ENCODE results near the gene TM7SF3.
"Not testable (repeated sequence)": the region's sequence is repeated elsewhere in the genome, so short reads cannot be mapped to it uniquely, and the experiment has no call there.

Gene TM7SF3

GRCh38 chr12:27040637-27041036 is 26.5 kb upstream of the TM7SF3 start:
- H3K4me3 ChIP-seq (ENCODE audit: low read length in 2 of 2); H3K27ac ChIP-seq (ENCODE audit: low read depth in 2 of 2, low read length in 2 of 2); H3K4me1 ChIP-seq (ENCODE audit: control insufficient read depth in 2 of 2, insufficient read depth in 2 of 2, low read length in 2 of 2); H3K9ac ChIP-seq (ENCODE audit: low read depth in 1 of 2, low read length in 2 of 2); H3K27me3 ChIP-seq (ENCODE audit: control insufficient read depth in 2 of 2, insufficient read depth in 2 of 2, low read length in 2 of 2); H3K9me3 ChIP-seq (ENCODE audit: control insufficient read depth in 2 of 2, low read length in 2 of 2); H3K36me3 ChIP-seq (ENCODE audit: control insufficient read depth in 2 of 2, insufficient read depth in 2 of 2, low read length in 2 of 2): not testable (repeated sequence)

DNA sequence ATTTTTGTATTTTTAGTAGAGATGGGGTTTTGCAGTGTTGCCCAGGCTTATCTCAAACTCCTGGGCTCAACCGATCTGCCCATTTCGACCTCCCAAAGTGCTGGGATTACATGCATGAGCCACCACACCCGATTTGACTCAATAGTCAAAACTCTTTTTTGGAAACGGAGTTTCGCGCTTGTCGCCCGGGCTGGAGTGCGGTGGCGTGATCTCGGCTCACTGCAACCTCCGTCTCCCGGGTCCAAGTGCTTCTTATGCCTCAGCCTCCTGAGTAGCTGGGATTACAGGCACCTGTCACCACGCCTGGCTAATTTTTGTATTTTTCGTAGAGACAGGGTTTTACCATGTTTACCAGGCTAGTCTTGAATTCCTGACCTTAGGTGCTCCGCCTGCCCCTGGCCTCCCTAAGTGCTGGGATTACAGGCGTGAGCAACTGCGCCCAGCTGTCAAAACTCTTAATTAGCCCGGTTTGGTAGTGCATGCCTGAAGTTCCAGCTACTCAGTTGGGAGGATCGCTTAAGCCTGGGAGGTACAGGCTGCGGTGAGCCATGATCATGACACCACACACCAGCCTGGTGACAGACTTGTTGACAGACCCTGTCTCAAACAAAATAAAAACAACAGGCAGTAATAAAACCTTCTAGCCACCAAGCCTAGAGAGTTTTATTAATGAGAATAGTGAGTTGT is 20.6 kb upstream of the TM7SF3 start:
- Histone ChIP-seq H3K27me3 (ENCODE audit: control insufficient read depth in 2 of 2, insufficient read depth in 2 of 2, low read length in 2 of 2) (no peaks in the 10 kb centered on the region), H3K4me3 (ENCODE audit: low read length in 2 of 2) (no peak overlapping the region), H3K36me3 (ENCODE audit: control insufficient read depth in 2 of 2, insufficient read depth in 2 of 2, low read length in 2 of 2) (peaks cover 20 to 22% of the 10 kb centered on the region in 2 donors), H3K9ac (ENCODE audit: low read depth in 1 of 2, low read length in 2 of 2) (no peak overlapping the region), H3K9me3 (ENCODE audit: control insufficient read depth in 2 of 2, low read length in 2 of 2) (no peaks in the 10 kb centered on the region), H3K4me1 (ENCODE audit: control insufficient read depth in 2 of 2, insufficient read depth in 2 of 2, low read length in 2 of 2) (no peaks in the 10 kb centered on the region), H3K27ac (ENCODE audit: low read depth in 2 of 2, low read length in 2 of 2) (no peak overlapping the region)

GRCh38 chr12:27032679-27033078 is 18.5 kb upstream of the TM7SF3 start:
- H3K9me3 ChIP-seq (ENCODE audit: control insufficient read depth in 2 of 2, low read length in 2 of 2) = no peaks in the 10 kb centered on the region
- no peaks in the 10 kb centered on the region for H3K4me1 ChIP-seq (ENCODE audit: control insufficient read depth in 2 of 2, insufficient read depth in 2 of 2, low read length in 2 of 2)
- H3K27me3 ChIP-seq (ENCODE audit: control insufficient read depth in 2 of 2, insufficient read depth in 2 of 2, low read length in 2 of 2) = no peaks in the 10 kb centered on the region
- H3K36me3 ChIP-seq (ENCODE audit: control insufficient read depth in 2 of 2, insufficient read depth in 2 of 2, low read length in 2 of 2) = peaks cover 38% of the 10 kb centered on the region in 2 donors
- no peak overlapping the region for H3K27ac ChIP-seq (ENCODE audit: low read depth in 2 of 2, low read length in 2 of 2)
- H3K9ac ChIP-seq (ENCODE audit: low read depth in 1 of 2, low read length in 2 of 2) = no peak overlapping the region
- H3K4me3 ChIP-seq (ENCODE audit: low read length in 2 of 2) = no peak overlapping the region

GRCh38 chr12:27031531-27031930 is 17.3 kb upstream of the TM7SF3 start:
- Histone ChIP-seq H3K9ac (ENCODE audit: low read depth in 1 of 2, low read length in 2 of 2) (no peak overlapping the region), H3K9me3 (ENCODE audit: control insufficient read depth in 2 of 2, low read length in 2 of 2) (no peaks in the 10 kb centered on the region), H3K27ac (ENCODE audit: low read depth in 2 of 2, low read length in 2 of 2) (no peak overlapping the region), H3K36me3 (ENCODE audit: control insufficient read depth in 2 of 2, insufficient read depth in 2 of 2, low read length in 2 of 2) (peaks cover 43% of the 10 kb centered on the region in 2 donors), H3K4me3 (ENCODE audit: low read length in 2 of 2) (no peak overlapping the region), H3K4me1 (ENCODE audit: control insufficient read depth in 2 of 2, insufficient read depth in 2 of 2, low read length in 2 of 2) (no peaks in the 10 kb centered on the region), H3K27me3 (ENCODE audit: control insufficient read depth in 2 of 2, insufficient read depth in 2 of 2, low read length in 2 of 2) (no peaks in the 10 kb centered on the region)

DNA sequence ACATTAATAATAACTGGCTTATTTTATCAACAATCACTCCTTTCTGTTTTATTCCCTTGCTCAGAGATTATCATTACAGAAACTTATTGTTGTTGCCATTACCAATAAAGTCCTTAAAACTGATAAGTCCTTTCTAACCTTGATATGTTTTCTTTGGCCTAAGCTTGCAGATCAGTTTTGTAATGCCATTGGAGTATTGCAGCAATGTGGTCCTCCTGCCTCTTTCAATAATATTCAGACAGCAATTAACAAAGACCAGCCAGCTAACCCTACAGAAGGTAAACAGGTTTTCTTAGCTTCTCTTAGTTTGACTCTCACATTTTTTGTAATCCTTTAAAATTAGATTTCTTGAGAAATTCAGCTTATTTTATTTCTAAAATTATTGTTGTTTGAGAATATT is 12.1 kb upstream of the TM7SF3 start:
- H3K27ac ChIP-seq (ENCODE audit: low read depth in 2 of 2, low read length in 2 of 2) = no peak overlapping the region
- H3K4me3 ChIP-seq (ENCODE audit: low read length in 2 of 2) = no peak overlapping the region

GRCh38 chr12:27025116-27025515 is 10.9 kb upstream of the TM7SF3 start:
- Histone ChIP-seq H3K4me3 (ENCODE audit: low read length in 2 of 2) (no peak overlapping the region), H3K9me3 (ENCODE audit: control insufficient read depth in 2 of 2, low read length in 2 of 2) (no peaks in the 10 kb centered on the region), H3K36me3 (ENCODE audit: control insufficient read depth in 2 of 2, insufficient read depth in 2 of 2, low read length in 2 of 2) (peaks cover 26 to 27% of the 10 kb centered on the region in 2 donors), H3K27ac (ENCODE audit: low read depth in 2 of 2, low read length in 2 of 2) (no peak overlapping the region), H3K9ac (ENCODE audit: low read depth in 1 of 2, low read length in 2 of 2) (no peak overlapping the region), H3K4me1 (ENCODE audit: control insufficient read depth in 2 of 2, insufficient read depth in 2 of 2, low read length in 2 of 2) (peaks cover 4 to 9% of the 10 kb centered on the region in 2 donors), H3K27me3 (ENCODE audit: control insufficient read depth in 2 of 2, insufficient read depth in 2 of 2, low read length in 2 of 2) (no peaks in the 10 kb centered on the region)

More for the DNA sequence above, 12.1 kb upstream of the TM7SF3 start:
- no peaks in the 10 kb centered on the region for H3K27me3 ChIP-seq (ENCODE audit: control insufficient read depth in 2 of 2, insufficient read depth in 2 of 2, low read length in 2 of 2)
- peaks cover 4 to 9% of the 10 kb centered on the region in 2 donors for H3K4me1 ChIP-seq (ENCODE audit: control insufficient read depth in 2 of 2, insufficient read depth in 2 of 2, low read length in 2 of 2)
- H3K9me3 ChIP-seq (ENCODE audit: control insufficient read depth in 2 of 2, low read length in 2 of 2) = no peaks in the 10 kb centered on the region
- peaks cover 28 to 33% of the 10 kb centered on the region in 2 donors for H3K36me3 ChIP-seq (ENCODE audit: control insufficient read depth in 2 of 2, insufficient read depth in 2 of 2, low read length in 2 of 2)
- no peak overlapping the region for H3K9ac ChIP-seq (ENCODE audit: low read depth in 1 of 2, low read length in 2 of 2)

DNA sequence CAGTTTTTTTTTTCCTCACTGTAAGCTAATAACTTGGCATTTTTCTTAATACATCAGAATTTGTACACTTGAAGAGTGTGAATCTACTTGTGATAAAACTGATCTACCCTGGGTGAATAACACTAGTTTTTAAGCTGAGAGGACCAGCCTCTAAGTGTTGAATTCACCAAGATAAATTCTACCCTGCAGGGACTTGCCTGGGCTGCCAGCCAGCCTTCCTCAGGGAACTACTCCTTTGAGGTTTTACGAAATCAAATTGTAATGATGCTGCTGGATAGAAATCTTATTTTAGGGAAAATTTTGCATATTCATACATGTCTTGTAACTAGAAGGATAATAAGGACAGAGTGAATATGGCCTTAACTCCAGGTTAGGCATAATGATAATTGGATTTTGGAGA is 10.1 kb upstream of the TM7SF3 start:
- peak overlapping the region in 1 of 2 donors; percentile 11 for H3K4me3 ChIP-seq (ENCODE audit: low read length in 2 of 2)
- H3K9ac ChIP-seq (ENCODE audit: low read depth in 1 of 2, low read length in 2 of 2) = no peak overlapping the region
- H3K27me3 ChIP-seq (ENCODE audit: control insufficient read depth in 2 of 2, insufficient read depth in 2 of 2, low read length in 2 of 2) = no peaks in the 10 kb centered on the region
- no peaks in the 10 kb centered on the region for H3K9me3 ChIP-seq (ENCODE audit: control insufficient read depth in 2 of 2, low read length in 2 of 2)
- H3K36me3 ChIP-seq (ENCODE audit: control insufficient read depth in 2 of 2, insufficient read depth in 2 of 2, low read length in 2 of 2) = peaks cover 19% of the 10 kb centered on the region in 2 donors
- no peak overlapping the region for H3K27ac ChIP-seq (ENCODE audit: low read depth in 2 of 2, low read length in 2 of 2)
- peaks cover 4 to 9% of the 10 kb centered on the region in 2 donors for H3K4me1 ChIP-seq (ENCODE audit: control insufficient read depth in 2 of 2, insufficient read depth in 2 of 2, low read length in 2 of 2)

GRCh38 chr12:27020761-27021160 is 6.6 kb upstream of the TM7SF3 start:
- Histone ChIP-seq H3K9ac (ENCODE audit: low read depth in 1 of 2, low read length in 2 of 2) (no peak overlapping the region), H3K4me3 (ENCODE audit: low read length in 2 of 2) (no peak overlapping the region), H3K4me1 (ENCODE audit: control insufficient read depth in 2 of 2, insufficient read depth in 2 of 2, low read length in 2 of 2) (peaks cover 6 to 9% of the 10 kb centered on the region in 2 donors), H3K27ac (ENCODE audit: low read depth in 2 of 2, low read length in 2 of 2) (no peak overlapping the region), H3K9me3 (ENCODE audit: control insufficient read depth in 2 of 2, low read length in 2 of 2) (no peaks in the 10 kb centered on the region), H3K27me3 (ENCODE audit: control insufficient read depth in 2 of 2, insufficient read depth in 2 of 2, low read length in 2 of 2) (no peaks in the 10 kb centered on the region), H3K36me3 (ENCODE audit: control insufficient read depth in 2 of 2, insufficient read depth in 2 of 2, low read length in 2 of 2) (no peaks in the 10 kb centered on the region)

DNA sequence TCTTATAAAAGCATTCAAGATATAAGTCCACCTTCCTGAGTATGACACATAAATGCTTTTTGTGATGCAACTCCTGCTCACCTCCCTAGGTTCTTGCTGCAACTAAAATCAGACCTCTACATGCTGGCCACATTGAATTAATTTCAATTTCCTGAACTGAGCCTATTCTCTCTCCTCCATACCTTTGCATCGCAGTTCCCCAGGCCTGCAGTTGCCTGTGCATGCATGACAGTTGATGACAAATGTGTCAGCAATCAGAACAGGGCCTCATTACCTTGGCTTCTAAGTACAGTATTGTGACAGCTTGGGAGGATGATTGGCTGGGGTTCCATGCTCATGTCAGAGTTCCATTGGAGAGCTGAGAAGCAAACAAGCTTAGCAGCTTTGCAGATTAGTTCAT is 3.9 kb upstream of the TM7SF3 start:
- no peak overlapping the region for H3K9ac ChIP-seq (ENCODE audit: low read depth in 1 of 2, low read length in 2 of 2)
- H3K4me1 ChIP-seq (ENCODE audit: control insufficient read depth in 2 of 2, insufficient read depth in 2 of 2, low read length in 2 of 2) = peaks cover 17 to 18% of the 10 kb centered on the region in 2 donors
- no peak overlapping the region for H3K4me3 ChIP-seq (ENCODE audit: low read length in 2 of 2)
- H3K27me3 ChIP-seq (ENCODE audit: control insufficient read depth in 2 of 2, insufficient read depth in 2 of 2, low read length in 2 of 2) = no peaks in the 10 kb centered on the region
- H3K9me3 ChIP-seq (ENCODE audit: control insufficient read depth in 2 of 2, low read length in 2 of 2) = no peaks in the 10 kb centered on the region
- no peak overlapping the region for H3K27ac ChIP-seq (ENCODE audit: low read depth in 2 of 2, low read length in 2 of 2)
- no peaks in the 10 kb centered on the region for H3K36me3 ChIP-seq (ENCODE audit: control insufficient read depth in 2 of 2, insufficient read depth in 2 of 2, low read length in 2 of 2)

DNA sequence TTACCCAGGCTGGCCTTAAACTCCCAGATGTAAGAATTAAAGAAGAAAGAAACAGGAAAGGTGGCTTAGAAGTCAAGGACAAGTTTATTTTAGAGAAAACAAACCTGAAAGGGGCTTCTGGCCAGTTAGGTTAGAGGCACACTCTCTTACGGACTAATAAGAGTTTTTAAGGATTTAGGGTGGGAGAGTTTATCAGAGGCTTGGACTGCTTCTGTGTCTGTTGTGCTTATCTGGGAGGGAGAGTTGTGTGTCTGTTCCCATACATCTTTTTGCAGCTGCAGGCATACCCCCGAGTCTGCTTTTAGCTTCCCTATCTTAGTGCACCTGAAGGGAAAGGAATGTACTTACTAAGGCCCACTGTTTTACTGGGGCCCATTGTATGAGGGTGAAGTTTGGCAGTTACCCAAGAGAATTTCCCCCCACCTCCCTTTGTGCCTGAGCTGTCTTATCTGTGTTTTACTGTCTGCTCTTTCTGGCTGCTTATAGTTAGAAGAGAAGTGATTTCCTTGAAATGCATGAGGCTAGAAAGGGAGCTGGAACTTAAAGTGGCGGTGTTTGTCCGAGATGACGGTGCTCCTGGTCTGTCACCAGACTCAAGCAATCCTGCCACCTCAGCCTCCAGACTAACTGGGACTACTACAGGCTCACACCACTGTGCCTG is 3.1 kb upstream of the TM7SF3 start:
- H3K27ac ChIP-seq (ENCODE audit: low read depth in 2 of 2, low read length in 2 of 2); H3K9ac ChIP-seq (ENCODE audit: low read depth in 1 of 2, low read length in 2 of 2); H3K4me3 ChIP-seq (ENCODE audit: low read length in 2 of 2); H3K36me3 ChIP-seq (ENCODE audit: control insufficient read depth in 2 of 2, insufficient read depth in 2 of 2, low read length in 2 of 2); H3K27me3 ChIP-seq (ENCODE audit: control insufficient read depth in 2 of 2, insufficient read depth in 2 of 2, low read length in 2 of 2); H3K9me3 ChIP-seq (ENCODE audit: control insufficient read depth in 2 of 2, low read length in 2 of 2): not testable (repeated sequence)
- peaks cover 19 to 21% of the 10 kb centered on the region in 2 donors for H3K4me1 ChIP-seq (ENCODE audit: control insufficient read depth in 2 of 2, insufficient read depth in 2 of 2, low read length in 2 of 2)
